NCI-H2107 treated with DMSO at 0.1 percent for 48 hours (cell line): ENCODE data around the gene DGUOK.
"Not testable (repeated sequence)": the region's sequence is repeated elsewhere in the genome, so short reads cannot be mapped to it uniquely, and the experiment has no call there.

Source experiments
- DNase-seq: peaks from one replicate; lab custom pipeline; 2025; ENCODE audit not compliant: unreplicated experiment; lab: John Stamatoyannopoulos, UW

Gene DGUOK

GRCh38 chr2:73919596-73920228, 7.0 kb upstream of the DGUOK start:
- DNase-seq, result no peak

GRCh38 chr2:73920577-73921545, 5.8 kb upstream of the DGUOK start:
- DNase-seq, result no peak

- no peak for DNase-seq
Measured at GRCh38 chr2:73921581-73921980, 5.1 kb upstream of the DGUOK start.

GRCh38 chr2:73922681-73923080, 4.0 kb upstream of the DGUOK start:
- DNase-seq, result no peak

GRCh38 chr2:73925033-73925704, 1.5 kb upstream of the DGUOK start:
- no peak for DNase-seq

- DNase-seq, result no peak
Measured at GRCh38 chr2:73925853-73926492, 707 bp upstream of the DGUOK start.

- DNase-seq, result no peak
Measured at GRCh38 chr2:73927344-73927743, 664 bp downstream of the DGUOK start.

GRCh38 chr2:73928963-73929347, 2.3 kb downstream of the DGUOK start:
- DNase-seq, result no peak

- no peak for DNase-seq
Measured at GRCh38 chr2:73930386-73930785, 3.7 kb downstream of the DGUOK start.

- no peak for DNase-seq
Measured at GRCh38 chr2:73931531-73932500, 5.1 kb downstream of the DGUOK start.

- peak; percentile 45 for DNase-seq
Measured at GRCh38 chr2:73933194-73933593, 6.5 kb downstream of the DGUOK start.

- no peak for DNase-seq
Measured at GRCh38 chr2:73935641-73936040, 9.0 kb downstream of the DGUOK start.

GRCh38 chr2:73937103-73937885, 10.6 kb downstream of the DGUOK start:
- DNase-seq, result no peak

- no peak for DNase-seq
Measured at GRCh38 chr2:73937899-73938298, 11.2 kb downstream of the DGUOK start.

- no peak for DNase-seq
Measured at GRCh38 chr2:73938718-73939352, 12.2 kb downstream of the DGUOK start.

GRCh38 chr2:73939419-73939818, 12.7 kb downstream of the DGUOK start:
- no peak for DNase-seq

GRCh38 chr2:73940066-73940465, 13.4 kb downstream of the DGUOK start:
- not testable (repeated sequence) for DNase-seq

GRCh38 chr2:73942664-73943063, 16.0 kb downstream of the DGUOK start:
- no peak for DNase-seq

- DNase-seq, result no peak
Measured at GRCh38 chr2:73944714-73945113, 18.0 kb downstream of the DGUOK start.
